Tibial nerve (tissue), 3 donors: Measurements from ENCODE around the gene RFX7.

Source experiments
- POLR2A ChIP-seq, 2 donors: fragments of 450-650 bp; IDR thresholded peaks; one replicate each; pipeline ENCODE4 v1.6.1; 2017; ENCODE audit warnings: antibody characterized with exemption in 2 of 2, mild to moderate bottlenecking in 2 of 2, moderate library complexity in 2 of 2
- TF ChIP-seq, protein P1 (sequence below), 5 experiments: fragments of 200-600 bp in 3 of 5; fragments of 450-650 bp in 2 of 5; sonication (generic) in 3 of 5; IDR thresholded peaks; one replicate each; pipeline ENCODE4 v1.5.1; 2016 to 2019; ENCODE audit warnings: antibody characterized with exemption in 5 of 5, mild to moderate bottlenecking in 3 of 5, moderate library complexity in 2 of 5

DNA sequence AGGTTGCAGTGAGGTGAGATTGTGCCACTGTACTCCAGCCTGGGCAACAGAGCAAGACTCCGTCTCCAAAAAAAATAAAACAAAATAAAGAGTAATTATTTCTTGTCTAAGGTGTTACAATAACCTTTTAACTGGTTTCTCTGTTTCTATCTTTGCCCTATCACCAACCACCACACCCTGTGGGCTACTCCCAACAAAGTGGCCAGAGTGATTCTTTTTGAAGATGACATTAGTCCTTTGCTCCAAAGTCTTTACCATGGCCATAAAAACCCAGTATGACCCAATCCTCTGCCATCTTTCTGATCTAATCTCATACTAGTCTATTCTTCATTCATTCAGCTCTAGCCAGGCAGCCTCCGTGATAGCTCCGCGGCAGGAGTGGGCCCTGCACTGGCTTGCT lies 62.8 kb downstream of the RFX7 start:
- TF ChIP-seq POLR2A (IDR thresholded peaks at IDR 0.05): no peak
- TF ChIP-seq, protein P1, sequence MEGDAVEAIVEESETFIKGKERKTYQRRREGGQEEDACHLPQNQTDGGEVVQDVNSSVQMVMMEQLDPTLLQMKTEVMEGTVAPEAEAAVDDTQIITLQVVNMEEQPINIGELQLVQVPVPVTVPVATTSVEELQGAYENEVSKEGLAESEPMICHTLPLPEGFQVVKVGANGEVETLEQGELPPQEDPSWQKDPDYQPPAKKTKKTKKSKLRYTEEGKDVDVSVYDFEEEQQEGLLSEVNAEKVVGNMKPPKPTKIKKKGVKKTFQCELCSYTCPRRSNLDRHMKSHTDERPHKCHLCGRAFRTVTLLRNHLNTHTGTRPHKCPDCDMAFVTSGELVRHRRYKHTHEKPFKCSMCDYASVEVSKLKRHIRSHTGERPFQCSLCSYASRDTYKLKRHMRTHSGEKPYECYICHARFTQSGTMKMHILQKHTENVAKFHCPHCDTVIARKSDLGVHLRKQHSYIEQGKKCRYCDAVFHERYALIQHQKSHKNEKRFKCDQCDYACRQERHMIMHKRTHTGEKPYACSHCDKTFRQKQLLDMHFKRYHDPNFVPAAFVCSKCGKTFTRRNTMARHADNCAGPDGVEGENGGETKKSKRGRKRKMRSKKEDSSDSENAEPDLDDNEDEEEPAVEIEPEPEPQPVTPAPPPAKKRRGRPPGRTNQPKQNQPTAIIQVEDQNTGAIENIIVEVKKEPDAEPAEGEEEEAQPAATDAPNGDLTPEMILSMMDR (IDR thresholded peaks at IDR 0.05): no peak
